ENCODE data around the gene C6orf47. TPM values are rescaled to one million over a fixed set of nuclear protein-coding genes. Genes with fewer than 3 reads are reported as not detected.

C6orf47 gene
- total and polyA plus RNA-seq, 10 of the 15 experiments (the other 5 are each of a cell fraction or from before 2014, with no cell fraction given) = 0.16 to 20.4 (median 17.3) TPM; not detected in 1

DNA sequence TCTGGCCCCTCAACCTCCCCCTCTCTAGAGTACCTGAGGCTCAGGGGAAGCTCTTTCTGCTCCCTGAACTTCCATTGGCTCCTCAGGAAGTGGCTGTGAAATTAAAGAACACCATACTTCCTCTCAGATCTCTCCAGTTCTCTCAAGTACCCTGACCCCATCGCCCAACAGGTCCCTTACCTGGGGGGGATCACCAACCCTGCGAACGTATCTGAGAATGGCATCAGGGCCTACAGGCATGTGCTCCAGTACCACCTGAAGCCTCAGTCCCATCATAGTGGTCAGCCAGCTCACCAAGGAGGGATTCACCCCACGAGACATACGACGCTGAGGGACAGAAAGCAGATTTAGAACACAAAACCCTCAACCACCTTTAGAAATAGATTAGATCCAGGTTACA is 20.0 kb downstream of the C6orf47 start (continued):
- TF ChIP-seq, protein P1, sequence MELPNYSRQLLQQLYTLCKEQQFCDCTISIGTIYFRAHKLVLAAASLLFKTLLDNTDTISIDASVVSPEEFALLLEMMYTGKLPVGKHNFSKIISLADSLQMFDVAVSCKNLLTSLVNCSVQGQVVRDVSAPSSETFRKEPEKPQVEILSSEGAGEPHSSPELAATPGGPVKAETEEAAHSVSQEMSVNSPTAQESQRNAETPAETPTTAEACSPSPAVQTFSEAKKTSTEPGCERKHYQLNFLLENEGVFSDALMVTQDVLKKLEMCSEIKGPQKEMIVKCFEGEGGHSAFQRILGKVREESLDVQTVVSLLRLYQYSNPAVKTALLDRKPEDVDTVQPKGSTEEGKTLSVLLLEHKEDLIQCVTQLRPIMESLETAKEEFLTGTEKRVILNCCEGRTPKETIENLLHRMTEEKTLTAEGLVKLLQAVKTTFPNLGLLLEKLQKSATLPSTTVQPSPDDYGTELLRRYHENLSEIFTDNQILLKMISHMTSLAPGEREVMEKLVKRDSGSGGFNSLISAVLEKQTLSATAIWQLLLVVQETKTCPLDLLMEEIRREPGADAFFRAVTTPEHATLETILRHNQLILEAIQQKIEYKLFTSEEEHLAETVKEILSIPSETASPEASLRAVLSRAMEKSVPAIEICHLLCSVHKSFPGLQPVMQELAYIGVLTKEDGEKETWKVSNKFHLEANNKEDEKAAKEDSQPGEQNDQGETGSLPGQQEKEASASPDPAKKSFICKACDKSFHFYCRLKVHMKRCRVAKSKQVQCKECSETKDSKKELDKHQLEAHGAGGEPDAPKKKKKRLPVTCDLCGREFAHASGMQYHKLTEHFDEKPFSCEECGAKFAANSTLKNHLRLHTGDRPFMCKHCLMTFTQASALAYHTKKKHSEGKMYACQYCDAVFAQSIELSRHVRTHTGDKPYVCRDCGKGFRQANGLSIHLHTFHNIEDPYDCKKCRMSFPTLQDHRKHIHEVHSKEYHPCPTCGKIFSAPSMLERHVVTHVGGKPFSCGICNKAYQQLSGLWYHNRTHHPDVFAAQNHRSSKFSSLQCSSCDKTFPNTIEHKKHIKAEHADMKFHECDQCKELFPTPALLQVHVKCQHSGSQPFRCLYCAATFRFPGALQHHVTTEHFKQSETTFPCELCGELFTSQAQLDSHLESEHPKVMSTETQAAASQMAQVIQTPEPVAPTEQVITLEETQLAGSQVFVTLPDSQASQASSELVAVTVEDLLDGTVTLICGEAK (IDR thresholded peaks at IDR 0.05; ENCODE audit: borderline replicate concordance) = no peak
- TF ChIP-seq CHD1 (IDR thresholded peaks at IDR 0.05; ENCODE audit: low read depth, low read length) = no peak
- TF ChIP-seq, protein P2, sequence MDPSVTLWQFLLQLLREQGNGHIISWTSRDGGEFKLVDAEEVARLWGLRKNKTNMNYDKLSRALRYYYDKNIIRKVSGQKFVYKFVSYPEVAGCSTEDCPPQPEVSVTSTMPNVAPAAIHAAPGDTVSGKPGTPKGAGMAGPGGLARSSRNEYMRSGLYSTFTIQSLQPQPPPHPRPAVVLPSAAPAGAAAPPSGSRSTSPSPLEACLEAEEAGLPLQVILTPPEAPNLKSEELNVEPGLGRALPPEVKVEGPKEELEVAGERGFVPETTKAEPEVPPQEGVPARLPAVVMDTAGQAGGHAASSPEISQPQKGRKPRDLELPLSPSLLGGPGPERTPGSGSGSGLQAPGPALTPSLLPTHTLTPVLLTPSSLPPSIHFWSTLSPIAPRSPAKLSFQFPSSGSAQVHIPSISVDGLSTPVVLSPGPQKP (IDR thresholded peaks at IDR 0.05; ENCODE audit: low read depth, low read length) = no peak

DNA sequence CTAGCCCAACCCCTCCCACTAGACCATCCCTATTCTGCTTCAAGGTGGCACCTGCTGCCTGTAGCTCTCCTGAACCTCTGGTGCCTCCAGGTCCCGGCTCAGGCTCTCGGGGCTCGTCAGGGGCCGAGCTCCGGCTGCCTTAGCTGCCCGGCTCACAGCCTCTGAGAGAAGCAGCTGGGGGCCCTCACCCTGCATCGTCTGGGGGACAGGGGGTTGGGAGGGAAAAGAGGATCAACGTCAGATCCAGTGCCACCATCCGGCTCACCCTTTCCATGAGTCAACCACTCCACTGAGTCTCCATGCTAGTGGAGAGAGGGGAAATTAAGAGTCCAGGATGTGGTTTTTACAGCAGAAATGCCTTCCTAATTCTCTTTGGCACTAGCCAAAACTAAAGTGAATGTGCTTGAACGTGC is 21.1 kb downstream of the C6orf47 start:
- no peaks in the 10 kb centered on the region for H3K27me3 ChIP-seq (replicated peaks in 1 of 2; ENCODE audit: control insufficient read depth in 2 of 2, insufficient read depth in 2 of 2, low read length in 1 of 2)
- intact Hi-C loops (cut with micrococcal nuclease; ENCODE audit: unreplicated experiment) = no loop called here
- no peaks in the 10 kb centered on the region for H3K79me2 ChIP-seq (ENCODE audit: control insufficient read depth, insufficient read depth, low read length)
- H2AFZ ChIP-seq (ENCODE audit: control insufficient read depth, low read depth, low read length) = no peak overlapping the region
- no peak overlapping the region for H3K27ac ChIP-seq (ENCODE audit: control insufficient read depth, insufficient read depth)
- H3K36me3 ChIP-seq (ENCODE audit: control insufficient read depth in 2 of 2, insufficient read depth in 2 of 2, low read length in 1 of 2) = peaks cover 49 to 55% of the 10 kb centered on the region in 2 experiments
- no peak overlapping the region for H3K4me2 ChIP-seq (ENCODE audit: control insufficient read depth, insufficient read depth)
- no peak for TF ChIP-seq NBN (IDR thresholded peaks at IDR 0.05)
- TF ChIP-seq TCF12 (IDR thresholded peaks at IDR 0.05; ENCODE audit: low read depth, low read length) = no peak
- TF ChIP-seq, protein P3, sequence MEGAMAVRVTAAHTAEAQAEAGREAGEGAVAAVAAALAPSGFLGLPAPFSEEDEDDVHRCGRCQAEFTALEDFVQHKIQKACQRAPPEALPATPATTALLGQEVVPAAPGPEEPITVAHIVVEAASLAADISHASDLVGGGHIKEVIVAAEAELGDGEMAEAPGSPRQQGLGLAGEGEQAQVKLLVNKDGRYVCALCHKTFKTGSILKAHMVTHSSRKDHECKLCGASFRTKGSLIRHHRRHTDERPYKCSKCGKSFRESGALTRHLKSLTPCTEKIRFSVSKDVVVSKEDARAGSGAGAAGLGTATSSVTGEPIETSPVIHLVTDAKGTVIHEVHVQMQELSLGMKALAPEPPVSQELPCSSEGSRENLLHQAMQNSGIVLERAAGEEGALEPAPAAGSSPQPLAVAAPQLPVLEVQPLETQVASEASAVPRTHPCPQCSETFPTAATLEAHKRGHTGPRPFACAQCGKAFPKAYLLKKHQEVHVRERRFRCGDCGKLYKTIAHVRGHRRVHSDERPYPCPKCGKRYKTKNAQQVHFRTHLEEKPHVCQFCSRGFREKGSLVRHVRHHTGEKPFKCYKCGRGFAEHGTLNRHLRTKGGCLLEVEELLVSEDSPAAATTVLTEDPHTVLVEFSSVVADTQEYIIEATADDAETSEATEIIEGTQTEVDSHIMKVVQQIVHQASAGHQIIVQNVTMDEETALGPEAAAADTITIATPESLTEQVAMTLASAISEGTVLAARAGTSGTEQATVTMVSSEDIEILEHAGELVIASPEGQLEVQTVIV (IDR thresholded peaks at IDR 0.05; ENCODE audit: borderline replicate concordance, partially characterized antibody) = no peak
- TF ChIP-seq POLR2A (IDR thresholded peaks at IDR 0.05; ENCODE audit: low read depth, low read length) = peak; percentile 75
- ATAC-seq = no peak; the same call in 1 of the 3 replicates
- H3K4me3 ChIP-seq = no peak overlapping the region
- RAD21 ChIA-PET (ENCODE audit: unreplicated experiment) = no interaction called here
- in situ Hi-C loops (cut with MboI) = no loop called here
- 80% methylated on average over 2 of the region's 10 CpGs for WGBS (ENCODE audit: insufficient coverage, insufficient replicate concordance, low lambda C conversion rate, missing lambda C conversion rate)
- CTCF ChIA-PET = interaction anchor here (0.7 kb wide), 1 partner anchor 24 kb away, joined by 3 read pairs; no protein-coding TSS in a partner anchor
- no peak overlapping the region for H3K9ac ChIP-seq (ENCODE audit: control insufficient read depth, insufficient read depth, low read length)
- no TSS peak for BruUV-seq (replicated peaks)
- H3K4me1 ChIP-seq (ENCODE audit: control insufficient read depth, insufficient read depth, low read length) = no peaks in the 10 kb centered on the region
- no peak for FAIRE-seq
- DNase-seq (ENCODE audit: low read depth, low spot score) = no peak
- SMC1A ChIA-PET (ENCODE audit: uncharacterized antibody, unreplicated experiment) = interaction anchor here (1.0 to 1.2 kb wide), 3 partner anchors 13 to 83 kb away, joined by 3 read pairs; no protein-coding TSS in a partner anchor
- POLR2A ChIA-PET = interaction anchor here (0.5 to 1.2 kb wide), 4 partner anchors 10 to 1195 kb away, joined by 3 to 5 read pairs (median 4); no protein-coding TSS in a partner anchor
- H3K9me3 ChIP-seq (replicated peaks; ENCODE audit: control insufficient read depth, insufficient read depth, low read length) = no peaks in the 10 kb centered on the region
- H4K20me1 ChIP-seq (ENCODE audit: control insufficient read depth, insufficient read depth) = no peaks in the 10 kb centered on the region
